ENCODE measurements around the gene FGD3.

FGD3 gene

DNA sequence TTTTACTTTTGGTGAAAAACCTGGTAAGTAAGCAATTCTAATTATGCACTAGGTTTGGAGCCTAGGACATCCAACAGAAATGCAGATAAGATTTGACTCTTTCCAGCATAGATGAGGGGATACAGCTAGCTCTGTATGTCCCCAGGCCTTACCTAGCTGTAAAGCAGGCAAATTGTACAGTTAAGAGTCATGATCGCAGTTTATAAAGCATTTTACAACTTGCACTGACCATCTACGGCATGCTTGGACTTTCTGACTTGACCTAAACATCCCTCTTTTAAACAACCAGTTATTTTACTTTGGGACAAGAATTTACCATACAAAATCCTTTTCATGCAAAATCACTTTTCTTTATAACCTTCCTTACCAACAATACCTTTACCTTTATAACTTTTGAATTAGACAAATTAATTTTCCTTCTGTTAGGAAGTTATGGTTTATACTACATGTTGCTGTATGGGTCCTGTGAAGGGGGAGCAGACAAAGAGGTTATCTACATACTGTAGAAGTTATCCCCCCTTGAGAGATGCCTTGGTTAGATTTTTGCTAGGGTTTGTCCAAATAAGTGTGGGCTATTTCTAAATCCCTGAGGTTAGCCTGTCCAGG, 36.8 kb downstream of the FGD3 start:
- no peak overlapping the region for H3K4me3 ChIP-seq (replicated peaks; ENCODE audit: low read depth, low read length)
- no peak for TF ChIP-seq CTCF (IDR thresholded peaks at IDR 0.05; ENCODE audit: low read depth, low read length, missing control alignments)
- no peak for DNase-seq (ENCODE audit: extremely low read depth, low read depth)

DNA sequence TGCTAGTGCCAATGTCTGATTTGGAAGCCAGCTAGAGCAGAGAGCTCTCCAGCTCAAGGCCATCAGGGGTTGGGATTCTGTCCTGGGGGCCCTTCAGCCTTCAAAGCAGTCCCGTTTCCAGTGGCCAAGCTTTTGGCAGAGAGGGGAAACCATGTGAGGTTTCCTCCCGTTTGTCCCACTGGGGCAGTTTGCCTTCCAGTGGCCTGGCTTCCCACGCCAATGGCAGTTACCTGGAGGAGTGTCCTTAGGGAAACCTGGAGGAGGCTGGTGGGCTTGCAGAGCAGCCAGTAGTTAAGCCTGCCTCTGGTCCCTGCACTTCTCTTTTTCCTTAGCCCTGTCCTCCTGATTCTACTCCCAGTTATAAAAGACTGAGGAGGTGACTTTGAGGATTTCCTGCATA, 37.7 kb downstream of the FGD3 start:
- H3K4me3 ChIP-seq (replicated peaks; ENCODE audit: low read depth, low read length) = no peak overlapping the region
- TF ChIP-seq CTCF (IDR thresholded peaks at IDR 0.05; ENCODE audit: low read depth, low read length, missing control alignments) = no peak
- no peak for DNase-seq (ENCODE audit: extremely low read depth, low read depth)

DNA sequence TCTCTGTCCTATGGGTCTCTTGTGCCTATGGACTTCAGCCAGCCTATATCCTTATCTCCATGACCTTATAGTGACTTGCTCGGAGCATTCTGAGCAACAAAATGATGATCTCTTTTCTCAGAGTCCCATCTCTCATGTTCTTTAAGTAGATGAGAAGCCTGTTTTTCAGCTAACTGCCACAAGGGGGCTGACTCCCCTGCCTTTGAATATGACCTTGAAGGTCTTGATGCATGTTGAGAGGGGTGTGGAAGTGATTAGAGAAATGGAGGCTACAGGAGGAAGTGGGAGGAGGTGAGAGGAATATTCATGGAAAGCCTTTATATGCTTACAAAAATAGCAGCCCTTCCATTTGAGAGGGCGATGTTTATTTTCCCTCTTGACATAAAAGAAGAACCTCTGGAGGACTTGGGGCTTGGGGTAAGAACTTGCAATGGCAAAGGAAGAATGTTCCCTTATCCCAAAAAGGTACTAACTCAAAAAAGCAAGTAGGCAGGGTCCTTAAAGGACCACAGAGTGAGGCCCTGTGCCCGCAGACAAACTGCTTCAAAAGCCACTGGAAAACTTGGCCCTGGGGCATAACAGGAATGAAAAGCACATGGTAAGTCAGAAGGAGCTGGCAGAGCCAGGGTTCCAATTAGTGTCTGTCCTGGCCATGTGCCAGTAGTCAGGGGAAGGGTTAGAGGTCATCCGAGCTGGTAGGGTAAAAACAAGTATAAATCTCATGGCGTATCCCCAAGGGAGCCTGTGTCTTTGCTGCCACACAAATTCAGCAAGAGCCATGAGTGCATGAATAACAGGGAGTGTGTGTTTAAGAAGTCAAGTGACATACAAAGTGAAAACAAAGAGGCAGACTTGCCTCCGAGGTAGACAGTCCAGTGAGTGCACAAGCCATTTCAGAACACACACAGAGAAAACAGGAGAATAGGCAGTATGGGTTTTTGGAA, 39.1 kb downstream of the FGD3 start:
- DNase-seq (ENCODE audit: extremely low read depth, low read depth) = no peak
- H3K4me3 ChIP-seq (replicated peaks; ENCODE audit: low read depth, low read length) = no peak overlapping the region

DNA sequence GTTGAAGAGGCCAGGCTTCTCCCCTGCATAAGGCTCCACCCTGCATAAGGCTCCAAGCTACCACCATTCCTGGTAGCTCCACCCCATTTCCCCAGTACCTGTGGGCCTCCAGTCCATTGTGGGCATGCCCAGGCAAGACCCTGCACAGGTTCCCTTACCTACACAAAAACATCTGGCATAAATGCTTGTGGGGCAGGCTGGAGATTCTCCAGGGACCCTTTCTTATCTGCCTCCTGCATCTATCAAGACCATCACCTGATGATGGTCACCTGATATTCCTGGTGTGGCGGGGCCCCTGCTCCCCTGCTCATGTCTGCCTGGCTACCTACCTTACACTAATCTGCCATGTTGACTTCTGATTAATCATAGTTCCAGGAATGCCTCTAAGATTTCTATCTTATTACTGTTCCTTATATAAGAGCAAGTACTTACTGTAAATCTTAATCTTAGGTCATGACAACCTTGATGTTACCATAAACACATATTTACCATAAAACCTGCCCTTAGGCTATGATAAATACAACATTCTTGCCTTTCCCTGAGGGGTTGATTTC, 41.0 kb downstream of the FGD3 start:
- no peak overlapping the region for H3K4me3 ChIP-seq (replicated peaks; ENCODE audit: low read depth, low read length)
- no peak for DNase-seq (ENCODE audit: extremely low read depth, low read depth)
- no peak for TF ChIP-seq CTCF (IDR thresholded peaks at IDR 0.05; ENCODE audit: low read depth, low read length, missing control alignments)

More for the DNA sequence above, 39.1 kb downstream of the FGD3 start:
- TF ChIP-seq CTCF (IDR thresholded peaks at IDR 0.05; ENCODE audit: low read depth, low read length, missing control alignments) = peak; percentile 55

GRCh38 chr9:92989561-92989960, 42.2 kb downstream of the FGD3 start:
- no peak for DNase-seq (ENCODE audit: extremely low read depth, low read depth)
- no peak for TF ChIP-seq CTCF (IDR thresholded peaks at IDR 0.05; ENCODE audit: low read depth, low read length, missing control alignments)
- no peak overlapping the region for H3K4me3 ChIP-seq (replicated peaks; ENCODE audit: low read depth, low read length)

- H3K4me3 ChIP-seq (replicated peaks; ENCODE audit: low read depth, low read length) = no peak overlapping the region
- TF ChIP-seq CTCF (IDR thresholded peaks at IDR 0.05; ENCODE audit: low read depth, low read length, missing control alignments) = no peak
- DNase-seq (ENCODE audit: extremely low read depth, low read depth) = no peak
Observed at GRCh38 chr9:92990461-92990860, 43.1 kb downstream of the FGD3 start.

All from HFF-Myc (cell line).